ENCODE measurements around the gene RAB10. TPM values are rescaled to one million over a fixed set of nuclear protein-coding genes. Genes with fewer than 3 reads are reported as not detected.
"Not testable (repeated sequence)": the region's sequence is repeated elsewhere in the genome, so short reads cannot be mapped to it uniquely, and the experiment has no call there.

The RAB10 gene
- polyA plus RNA-seq, 1 donor from 2014 or later: 169 TPM

GRCh38 chr2:26103752-26104151 lies 69.9 kb downstream of the RAB10 start:
- H3F3A ChIP-seq (ENCODE audit: insufficient read depth, low read length, poor library complexity, severe bottlenecking): no peaks in the 10 kb centered on the region
- no peak overlapping the region for H3K4me2 ChIP-seq (ENCODE audit: low read length)
- H3K79me2 ChIP-seq (replicated peaks; ENCODE audit: insufficient read depth, low read length): peaks cover 47% of the 10 kb centered on the region
- no peak for TF ChIP-seq EZH2 (IDR thresholded peaks at IDR 0.05; ENCODE audit: borderline replicate concordance, insufficient read depth, low read length, poor library complexity, severe bottlenecking)
- no peak for TF ChIP-seq TAF1 (IDR thresholded peaks at IDR 0.05; ENCODE audit: low read depth)
- TF ChIP-seq SMC3 (conservative IDR thresholded peaks at IDR 0.05; ENCODE audit: poor library complexity): no peak
- no peak for TF ChIP-seq MXI1 (conservative IDR thresholded peaks at IDR 0.05; ENCODE audit: poor library complexity, severe bottlenecking)
- TF ChIP-seq, protein P1, sequence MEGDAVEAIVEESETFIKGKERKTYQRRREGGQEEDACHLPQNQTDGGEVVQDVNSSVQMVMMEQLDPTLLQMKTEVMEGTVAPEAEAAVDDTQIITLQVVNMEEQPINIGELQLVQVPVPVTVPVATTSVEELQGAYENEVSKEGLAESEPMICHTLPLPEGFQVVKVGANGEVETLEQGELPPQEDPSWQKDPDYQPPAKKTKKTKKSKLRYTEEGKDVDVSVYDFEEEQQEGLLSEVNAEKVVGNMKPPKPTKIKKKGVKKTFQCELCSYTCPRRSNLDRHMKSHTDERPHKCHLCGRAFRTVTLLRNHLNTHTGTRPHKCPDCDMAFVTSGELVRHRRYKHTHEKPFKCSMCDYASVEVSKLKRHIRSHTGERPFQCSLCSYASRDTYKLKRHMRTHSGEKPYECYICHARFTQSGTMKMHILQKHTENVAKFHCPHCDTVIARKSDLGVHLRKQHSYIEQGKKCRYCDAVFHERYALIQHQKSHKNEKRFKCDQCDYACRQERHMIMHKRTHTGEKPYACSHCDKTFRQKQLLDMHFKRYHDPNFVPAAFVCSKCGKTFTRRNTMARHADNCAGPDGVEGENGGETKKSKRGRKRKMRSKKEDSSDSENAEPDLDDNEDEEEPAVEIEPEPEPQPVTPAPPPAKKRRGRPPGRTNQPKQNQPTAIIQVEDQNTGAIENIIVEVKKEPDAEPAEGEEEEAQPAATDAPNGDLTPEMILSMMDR (IDR thresholded peaks at IDR 0.05; ENCODE audit: poor library complexity, severe bottlenecking): no peak
- TF ChIP-seq EP300 (conservative IDR thresholded peaks at IDR 0.05; ENCODE audit: poor library complexity, severe bottlenecking): no peak
- TF ChIP-seq, protein P2, sequence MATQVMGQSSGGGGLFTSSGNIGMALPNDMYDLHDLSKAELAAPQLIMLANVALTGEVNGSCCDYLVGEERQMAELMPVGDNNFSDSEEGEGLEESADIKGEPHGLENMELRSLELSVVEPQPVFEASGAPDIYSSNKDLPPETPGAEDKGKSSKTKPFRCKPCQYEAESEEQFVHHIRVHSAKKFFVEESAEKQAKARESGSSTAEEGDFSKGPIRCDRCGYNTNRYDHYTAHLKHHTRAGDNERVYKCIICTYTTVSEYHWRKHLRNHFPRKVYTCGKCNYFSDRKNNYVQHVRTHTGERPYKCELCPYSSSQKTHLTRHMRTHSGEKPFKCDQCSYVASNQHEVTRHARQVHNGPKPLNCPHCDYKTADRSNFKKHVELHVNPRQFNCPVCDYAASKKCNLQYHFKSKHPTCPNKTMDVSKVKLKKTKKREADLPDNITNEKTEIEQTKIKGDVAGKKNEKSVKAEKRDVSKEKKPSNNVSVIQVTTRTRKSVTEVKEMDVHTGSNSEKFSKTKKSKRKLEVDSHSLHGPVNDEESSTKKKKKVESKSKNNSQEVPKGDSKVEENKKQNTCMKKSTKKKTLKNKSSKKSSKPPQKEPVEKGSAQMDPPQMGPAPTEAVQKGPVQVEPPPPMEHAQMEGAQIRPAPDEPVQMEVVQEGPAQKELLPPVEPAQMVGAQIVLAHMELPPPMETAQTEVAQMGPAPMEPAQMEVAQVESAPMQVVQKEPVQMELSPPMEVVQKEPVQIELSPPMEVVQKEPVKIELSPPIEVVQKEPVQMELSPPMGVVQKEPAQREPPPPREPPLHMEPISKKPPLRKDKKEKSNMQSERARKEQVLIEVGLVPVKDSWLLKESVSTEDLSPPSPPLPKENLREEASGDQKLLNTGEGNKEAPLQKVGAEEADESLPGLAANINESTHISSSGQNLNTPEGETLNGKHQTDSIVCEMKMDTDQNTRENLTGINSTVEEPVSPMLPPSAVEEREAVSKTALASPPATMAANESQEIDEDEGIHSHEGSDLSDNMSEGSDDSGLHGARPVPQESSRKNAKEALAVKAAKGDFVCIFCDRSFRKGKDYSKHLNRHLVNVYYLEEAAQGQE (IDR thresholded peaks at IDR 0.05; ENCODE audit: borderline replicate concordance): no peak
- TF ChIP-seq RAD21 (conservative IDR thresholded peaks at IDR 0.05): no peak
- no peak for TF ChIP-seq POLR2AphosphoS5 (IDR thresholded peaks at IDR 0.05)
- no peaks in the 10 kb centered on the region for H3K27me3 ChIP-seq (ENCODE audit: insufficient read depth, low read depth, low read length)
- H3K36me3 ChIP-seq (ENCODE audit: insufficient read depth, low read length): peaks cover 13% of the 10 kb centered on the region
- H2AFZ ChIP-seq (ENCODE audit: low read depth, low read length): no peak overlapping the region
- H4K20me1 ChIP-seq (ENCODE audit: insufficient read depth): no peaks in the 10 kb centered on the region
- no peak overlapping the region for H3K27ac ChIP-seq (ENCODE audit: low read length)
- H3K9me2 ChIP-seq (ENCODE audit: insufficient read depth, low read length): no peaks in the 10 kb centered on the region
- no peak overlapping the region for H3K9ac ChIP-seq (ENCODE audit: low read length)
- no peak overlapping the region for H3K4me3 ChIP-seq (ENCODE audit: low read length)
- peaks cover 6% of the 10 kb centered on the region for H3K9me3 ChIP-seq (ENCODE audit: low read length)

DNA sequence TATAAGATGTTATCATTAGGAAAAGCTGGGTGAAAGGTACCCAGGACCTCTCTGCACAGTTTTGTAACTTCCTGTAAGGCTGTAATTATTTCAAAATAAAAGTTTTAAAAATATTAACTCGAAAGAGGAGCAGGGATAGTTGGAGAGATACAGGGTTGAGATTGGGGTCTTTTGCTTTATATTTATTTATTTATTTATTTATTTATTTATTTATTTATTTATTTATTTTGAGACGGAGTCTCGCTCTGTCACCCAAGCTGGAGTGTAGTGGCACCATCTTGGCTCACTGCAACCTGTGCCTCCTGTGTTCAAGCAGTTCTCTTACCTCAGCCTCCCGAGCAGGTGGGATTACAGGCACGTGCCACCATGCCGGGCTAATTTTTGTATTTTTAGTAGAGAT lies 74.8 kb downstream of the RAB10 start:
- H3K4me3 ChIP-seq (ENCODE audit: low read length); H3F3A ChIP-seq (ENCODE audit: insufficient read depth, low read length, poor library complexity, severe bottlenecking); H3K9ac ChIP-seq (ENCODE audit: low read length); H3K9me2 ChIP-seq (ENCODE audit: insufficient read depth, low read length); H3K9me3 ChIP-seq (ENCODE audit: low read length); H3K27ac ChIP-seq (ENCODE audit: low read length); H2AFZ ChIP-seq (ENCODE audit: low read depth, low read length); H3K36me3 ChIP-seq (ENCODE audit: insufficient read depth, low read length); H3K4me2 ChIP-seq (ENCODE audit: low read length); H4K20me1 ChIP-seq (ENCODE audit: insufficient read depth); H3K27me3 ChIP-seq (ENCODE audit: insufficient read depth, low read depth, low read length): not testable (repeated sequence)
- peaks cover 25% of the 10 kb centered on the region for H3K79me2 ChIP-seq (replicated peaks; ENCODE audit: insufficient read depth, low read length)

DNA sequence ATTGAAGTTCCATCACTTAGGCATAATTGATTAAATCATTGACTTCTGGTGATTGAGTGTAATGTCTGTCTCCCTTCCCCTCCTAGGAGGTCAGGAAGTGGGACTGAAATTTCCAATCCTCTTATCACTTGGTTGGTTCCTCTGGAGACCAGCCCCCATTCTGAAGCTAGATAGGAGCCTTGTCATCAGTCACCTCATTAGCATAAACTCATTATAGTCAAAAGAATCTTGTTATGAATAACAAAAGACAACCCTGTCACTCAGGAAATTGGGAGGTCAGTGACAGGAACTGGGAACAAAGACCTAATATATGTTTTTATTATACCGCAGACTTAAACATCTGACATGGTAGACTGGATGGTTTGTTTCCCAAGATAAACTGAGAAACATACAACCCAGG lies 78.3 kb downstream of the RAB10 start:
- H3K9me2 ChIP-seq (ENCODE audit: insufficient read depth, low read length): no peaks in the 10 kb centered on the region
- no peak overlapping the region for H3K4me2 ChIP-seq (ENCODE audit: low read length)
- no peaks in the 10 kb centered on the region for H3K9me3 ChIP-seq (ENCODE audit: low read length)
- H3K27ac ChIP-seq (ENCODE audit: low read length): no peak overlapping the region
- no peaks in the 10 kb centered on the region for H3K36me3 ChIP-seq (ENCODE audit: insufficient read depth, low read length)
- TF ChIP-seq, protein P2 (IDR thresholded peaks at IDR 0.05; ENCODE audit: borderline replicate concordance): no peak
- TF ChIP-seq TAF1 (IDR thresholded peaks at IDR 0.05; ENCODE audit: low read depth) (no peak), MXI1 (conservative IDR thresholded peaks at IDR 0.05; ENCODE audit: poor library complexity, severe bottlenecking) (no peak), SMC3 (conservative IDR thresholded peaks at IDR 0.05; ENCODE audit: poor library complexity) (no peak), POLR2AphosphoS5 (IDR thresholded peaks at IDR 0.05) (no peak), EZH2 (IDR thresholded peaks at IDR 0.05; ENCODE audit: borderline replicate concordance, insufficient read depth, low read length, poor library complexity, severe bottlenecking) (no peak), EP300 (conservative IDR thresholded peaks at IDR 0.05; ENCODE audit: poor library complexity, severe bottlenecking) (no peak), RAD21 (conservative IDR thresholded peaks at IDR 0.05) (no peak)
- TF ChIP-seq, protein P1 (IDR thresholded peaks at IDR 0.05; ENCODE audit: poor library complexity, severe bottlenecking): no peak
- H3F3A ChIP-seq (ENCODE audit: insufficient read depth, low read length, poor library complexity, severe bottlenecking): no peaks in the 10 kb centered on the region
- no peaks in the 10 kb centered on the region for H4K20me1 ChIP-seq (ENCODE audit: insufficient read depth)
- no peak overlapping the region for H2AFZ ChIP-seq (ENCODE audit: low read depth, low read length)
- no peak overlapping the region for H3K9ac ChIP-seq (ENCODE audit: low read length)
- no peaks in the 10 kb centered on the region for H3K27me3 ChIP-seq (ENCODE audit: insufficient read depth, low read depth, low read length)
- no peak overlapping the region for H3K4me3 ChIP-seq (ENCODE audit: low read length)
- peaks cover 13% of the 10 kb centered on the region for H3K79me2 ChIP-seq (replicated peaks; ENCODE audit: insufficient read depth, low read length)
